ENCODE data around the gene FAM3A. TPM values are rescaled to one million over a fixed set of nuclear protein-coding genes. Genes with fewer than 3 reads are reported as not detected.

FAM3A gene
- total and polyA plus RNA-seq, 8 donors: 26.4 to 78.5 (median 36.7) TPM

DNA sequence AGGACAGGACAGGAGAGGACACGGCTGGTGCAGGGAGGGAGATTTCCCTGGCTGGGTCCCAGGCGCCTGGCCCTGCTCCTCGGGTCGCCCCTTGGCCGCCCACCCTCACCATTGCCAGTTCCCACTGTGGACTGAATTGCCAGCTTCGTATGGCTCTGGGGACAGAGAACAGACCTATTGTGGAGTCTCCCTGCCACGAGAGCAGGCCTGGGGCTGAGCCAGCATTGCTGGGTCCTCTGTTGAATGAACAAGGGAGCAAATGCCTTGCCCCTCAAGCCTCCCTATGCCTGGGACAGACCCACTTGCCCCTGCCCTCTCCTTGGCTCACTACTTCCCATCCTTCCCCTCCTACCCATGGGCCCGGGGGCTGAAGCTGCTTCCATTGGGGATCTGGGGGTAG lies 53.6 kb downstream of the FAM3A start:
- FAIRE-seq (no peak), ATAC-seq (no peak), DNase-seq (peak in 1 of 6 donors; percentile 59)
- no peaks in the 10 kb centered on the region for H3K9me3 ChIP-seq
- no peaks in the 10 kb centered on the region for H3K27me3 ChIP-seq
- H3K4me3 ChIP-seq: no peak overlapping the region
- peaks cover 0 to 7% (median 0%) of the 10 kb centered on the region in 3 donors for H3K36me3 ChIP-seq
- H3K4me1 ChIP-seq: no peaks in the 10 kb centered on the region
- TF ChIP-seq, protein P1, sequence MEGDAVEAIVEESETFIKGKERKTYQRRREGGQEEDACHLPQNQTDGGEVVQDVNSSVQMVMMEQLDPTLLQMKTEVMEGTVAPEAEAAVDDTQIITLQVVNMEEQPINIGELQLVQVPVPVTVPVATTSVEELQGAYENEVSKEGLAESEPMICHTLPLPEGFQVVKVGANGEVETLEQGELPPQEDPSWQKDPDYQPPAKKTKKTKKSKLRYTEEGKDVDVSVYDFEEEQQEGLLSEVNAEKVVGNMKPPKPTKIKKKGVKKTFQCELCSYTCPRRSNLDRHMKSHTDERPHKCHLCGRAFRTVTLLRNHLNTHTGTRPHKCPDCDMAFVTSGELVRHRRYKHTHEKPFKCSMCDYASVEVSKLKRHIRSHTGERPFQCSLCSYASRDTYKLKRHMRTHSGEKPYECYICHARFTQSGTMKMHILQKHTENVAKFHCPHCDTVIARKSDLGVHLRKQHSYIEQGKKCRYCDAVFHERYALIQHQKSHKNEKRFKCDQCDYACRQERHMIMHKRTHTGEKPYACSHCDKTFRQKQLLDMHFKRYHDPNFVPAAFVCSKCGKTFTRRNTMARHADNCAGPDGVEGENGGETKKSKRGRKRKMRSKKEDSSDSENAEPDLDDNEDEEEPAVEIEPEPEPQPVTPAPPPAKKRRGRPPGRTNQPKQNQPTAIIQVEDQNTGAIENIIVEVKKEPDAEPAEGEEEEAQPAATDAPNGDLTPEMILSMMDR (IDR thresholded peaks at IDR 0.05): no peak
- H3K27ac ChIP-seq: no peak overlapping the region
- 83 to 90% methylated on average over 8 of the region's 8 CpGs for WGBS, 2 donors
- intact Hi-C loops (cut with DNase I): no loop called here

DNA sequence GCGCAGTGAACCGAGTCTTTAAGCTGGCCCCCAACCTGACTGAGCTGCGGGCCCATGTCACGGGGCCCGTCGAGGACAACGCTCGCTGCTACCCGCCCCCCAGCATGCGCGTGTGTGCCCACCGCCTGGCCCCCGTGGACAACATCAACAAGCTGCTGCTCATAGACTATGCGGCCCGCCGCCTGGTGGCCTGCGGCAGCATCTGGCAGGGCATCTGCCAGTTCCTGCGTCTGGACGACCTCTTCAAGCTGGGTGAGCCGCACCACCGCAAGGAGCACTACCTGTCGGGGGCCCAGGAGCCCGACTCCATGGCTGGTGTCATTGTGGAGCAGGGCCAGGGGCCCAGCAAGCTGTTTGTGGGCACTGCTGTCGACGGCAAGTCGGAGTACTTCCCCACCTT lies 55.7 kb downstream of the FAM3A start:
- Histone ChIP-seq H3K4me3 (no peak overlapping the region), H3K4me1 (no peaks in the 10 kb centered on the region), H3K27me3 (no peaks in the 10 kb centered on the region), H3K9me3 (no peaks in the 10 kb centered on the region), H3K36me3 (peaks cover 0 to 2% (median 0%) of the 10 kb centered on the region in 3 donors), H3K27ac (no peak overlapping the region)
- peak in 1 of 6 donors; percentile 77 for DNase-seq
- no peak for ATAC-seq
- TF ChIP-seq, protein P1 (IDR thresholded peaks at IDR 0.05): no peak
- intact Hi-C loops (cut with DNase I): no loop called here
- 89 to 93% methylated on average over 26 of the region's 26 CpGs for WGBS, 2 donors
- FAIRE-seq: no peak

DNA sequence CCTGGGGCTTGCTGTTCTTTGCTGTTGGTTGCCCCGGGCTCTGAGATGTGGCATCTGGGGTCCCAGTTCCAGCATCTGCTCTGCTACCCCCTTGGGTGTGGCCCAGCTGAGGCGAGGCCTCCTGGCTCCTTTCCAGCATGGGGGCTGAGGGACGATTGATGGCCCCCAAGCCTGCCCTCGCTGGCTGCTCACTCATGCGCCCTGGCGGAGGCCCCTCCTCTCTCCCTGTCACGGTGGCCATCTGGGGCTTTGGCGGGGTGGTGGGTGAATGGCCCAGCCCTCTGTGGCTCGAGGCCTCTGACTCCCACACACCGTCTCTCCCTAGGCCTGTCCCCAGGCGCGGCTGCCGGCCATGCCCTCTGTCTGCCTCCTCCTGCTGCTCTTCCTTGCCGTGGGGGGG lies 56.2 kb downstream of the FAM3A start:
- Histone ChIP-seq H3K4me1 (no peaks in the 10 kb centered on the region), H3K27me3 (no peaks in the 10 kb centered on the region), H3K36me3 (no peaks in the 10 kb centered on the region), H3K4me3 (peak overlapping the region in 1 of 4 donors; percentile 54), H3K27ac (no peak overlapping the region), H3K9me3 (no peaks in the 10 kb centered on the region)
- no peak for ATAC-seq
- WGBS, 2 donors: 71 to 79% methylated on average over 14 of the region's 14 CpGs
- TF ChIP-seq, protein P1 (IDR thresholded peaks at IDR 0.05): no peak
- peak in 2 of 6 donors; percentile 43 to 69 for DNase-seq
- no peak for FAIRE-seq
- intact Hi-C loops (cut with DNase I): no loop called here

DNA sequence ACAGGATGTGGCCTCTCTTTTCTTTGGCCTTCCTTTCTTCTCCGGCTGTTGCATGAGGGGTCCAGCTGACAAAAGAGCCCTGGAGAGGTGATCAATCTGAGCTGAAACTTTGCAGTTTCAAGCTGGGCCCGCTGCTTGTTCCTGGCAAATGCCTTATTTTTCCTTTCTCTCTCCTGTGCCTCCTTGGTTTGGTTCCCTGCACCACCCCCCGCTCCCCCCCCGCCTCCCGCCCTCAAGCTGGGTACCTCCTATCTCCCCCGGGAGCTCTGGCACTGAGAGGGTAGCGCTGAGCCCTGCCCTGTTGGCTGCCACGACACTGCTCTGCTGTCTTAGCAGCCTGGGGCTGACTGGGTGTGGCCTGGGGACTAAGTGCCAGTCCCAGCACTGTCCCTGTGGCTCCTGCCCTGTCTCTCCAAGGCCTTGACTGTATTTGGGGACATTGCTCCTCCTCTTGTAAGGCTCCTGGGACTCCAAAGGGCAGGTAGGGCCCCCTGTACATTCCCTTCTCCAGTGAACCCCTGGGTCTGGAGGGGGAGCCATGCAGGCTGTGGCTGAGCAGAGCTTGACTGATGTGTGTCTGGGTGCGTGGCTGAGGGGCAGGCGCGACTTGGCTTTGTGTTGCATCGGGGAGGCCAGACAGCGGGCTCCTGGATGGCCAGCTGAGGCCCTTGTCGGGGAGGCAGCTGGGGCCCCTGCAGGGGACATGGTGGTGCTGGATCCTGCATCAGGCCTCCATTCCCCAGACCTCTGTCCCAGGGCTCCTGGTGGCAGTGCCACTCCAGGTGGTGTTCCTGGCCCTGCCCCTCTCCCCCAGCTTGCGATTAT lies 56.9 kb downstream of the FAM3A start:
- WGBS, 2 donors: 33 to 58% methylated on average over 13 to 15 of the region's 15 CpGs
- TF ChIP-seq, protein P1 (IDR thresholded peaks at IDR 0.05): no peak
- FAIRE-seq (no peak), ATAC-seq (peak; percentile 49 to 74 (median 70)), DNase-seq (peak in 3 of 6 donors; percentile 21 to 65 (median 54))
- intact Hi-C loops (cut with DNase I): no loop called here
- Histone ChIP-seq H3K36me3 (no peaks in the 10 kb centered on the region), H3K9me3 (no peaks in the 10 kb centered on the region), H3K27ac (no peak overlapping the region), H3K27me3 (no peaks in the 10 kb centered on the region), H3K4me1 (no peaks in the 10 kb centered on the region), H3K4me3 (peak overlapping the region in 3 of 4 donors; percentile 52 to 57 (median 54))
